HCT116 (cell line): ENCODE data around the gene MKI67. TPM values are rescaled to one million over a fixed set of nuclear protein-coding genes. Genes with fewer than 3 reads are reported as not detected.

ENCODE experiments used
- ATAC-seq: fragments of 200-7000 bp; cut with Tn5 transposase; 2 replicates; pipeline ENCODE4 v1.9.1; 2020; ENCODE audit warnings: mild to moderate bottlenecking, moderate library complexity
- BruUV-seq: library from RNA; stranded (reverse); fragments of 400-500 nt; replicated peaks from 2 replicates; lab custom pipeline; 2021; lab: Mats Ljungman, UMichigan
- CTCF ChIA-PET: fragments of 300-600 bp; sonication (Branson Sonifier 250); formaldehyde crosslinking; loops from one replicate; lab custom pipeline; 2021; ENCODE audit warnings: antibody characterized with exemption; lab: Charles Lee
- POLR2A ChIA-PET: fragments of 300-600, 350-600 bp; sonication (Branson Sonifier 250); formaldehyde crosslinking; loops from one replicate; lab custom pipeline; 2021; ENCODE audit warnings: antibody characterized with exemption; lab: Charles Lee
- RAD21 ChIA-PET, 2 experiments: fragments of 300-600 bp; sonication (Branson Sonifier 250); formaldehyde crosslinking; loops; one replicate each; lab custom pipeline; 2023; ENCODE audit warnings: low total read pairs in 2 of 2; ENCODE audit not compliant: uncharacterized antibody in 2 of 2, unreplicated experiment in 2 of 2, low non-redundant PET in 1 of 2; lab: Charles Lee
- DNase-seq: peaks from one replicate; pipeline ENCODE4 v3.0.0-alpha.2; 2010; ENCODE audit warnings: low read depth, low spot score
- H2AFZ ChIP-seq: fragments of 200-600 bp; shearing (Covaris generic), sonication (generic); 2 replicates; pipeline ENCODE4 v1.6.1; 2017; ENCODE audit warnings: low read depth, mixed run types, mixed read lengths, antibody characterized with exemption, low read length; ENCODE audit not compliant: poor library complexity, severe bottlenecking
- H3K27ac ChIP-seq: 2 replicates; pipeline ENCODE4 v1.5.1; 2012; ENCODE audit warnings: low read depth, low read length
- H3K27me3 ChIP-seq: fragments of 200-600 bp; sonication (generic); 2 replicates; pipeline ENCODE4 v1.6.1; 2016; ENCODE audit warnings: mixed run types, low read length, mixed read lengths; ENCODE audit not compliant: insufficient read depth
- H3K36me3 ChIP-seq, 2 experiments: fragments of 200-500 bp in 1 of 2; fragments of 200-600 bp in 1 of 2; sonication (Bioruptor generic) in 1 of 2; sonication (generic) in 1 of 2; 2 replicates each; pipeline versions ENCODE4 v1.5.1 to v1.6.1; 2014 to 2016; ENCODE audit warnings: low read length in 2 of 2, inconsistent platforms in 1 of 2, mixed read lengths in 1 of 2, mixed run types in 1 of 2; ENCODE audit not compliant: insufficient read depth in 2 of 2, control insufficient read depth in 1 of 2
- H3K4me1 ChIP-seq, 2 experiments: fragments of 200-600 bp in 1 of 2; sonication (generic) in 1 of 2; 2 replicates each; pipeline versions ENCODE4 v1.5.1 to v1.6.1; 2012 to 2017; ENCODE audit warnings: low read length in 2 of 2, inconsistent platforms in 1 of 2, mild to moderate bottlenecking in 1 of 2, mixed read lengths in 1 of 2, mixed run types in 1 of 2, moderate library complexity in 1 of 2; ENCODE audit not compliant: insufficient read depth in 2 of 2, control insufficient read depth in 1 of 2
- H3K4me2 ChIP-seq: fragments of 200-600 bp; sonication (generic); 2 replicates; pipeline ENCODE4 v1.6.1; 2017; ENCODE audit warnings: mixed run types, low read length, mixed read lengths
- H3K4me3 ChIP-seq, 2 experiments: fragments of 200-600 bp in 1 of 2; sonication (generic) in 1 of 2; replicated peaks in 1 of 2; 2 replicates each; pipeline ENCODE4 v1.5.1; 2011 to 2016; ENCODE audit warnings: low read length in 2 of 2, control low read depth in 1 of 2, low read depth in 1 of 2, mild to moderate bottlenecking in 1 of 2, mixed read lengths in 1 of 2, mixed run types in 1 of 2
- H3K79me2 ChIP-seq: fragments of 200-600 bp; sonication (generic); 2 replicates; pipeline ENCODE4 v1.6.1; 2017; ENCODE audit warnings: mild to moderate bottlenecking, mixed run types, low read length, moderate library complexity, mixed read lengths; ENCODE audit not compliant: insufficient read depth
- H3K9ac ChIP-seq: fragments of 200-600 bp; sonication (generic); 2 replicates; pipeline ENCODE4 v1.6.1; 2016; ENCODE audit warnings: low read length, mixed read lengths
- H3K9me2 ChIP-seq: fragments of 200-600 bp; sonication (generic), shearing (Covaris generic); 2 replicates; pipeline ENCODE4 v1.6.1; 2017; ENCODE audit warnings: mixed run types, mild to moderate bottlenecking, moderate library complexity; ENCODE audit not compliant: insufficient read depth
- H3K9me3 ChIP-seq, 2 experiments: fragments of 200-500 bp in 1 of 2; fragments of 200-600 bp in 1 of 2; sonication (Bioruptor generic) in 1 of 2; sonication (generic) in 1 of 2; 2 replicates each; pipeline ENCODE4 v1.6.1; 2014 to 2017; ENCODE audit warnings: low read length in 2 of 2, mixed read lengths in 2 of 2, inconsistent platforms in 1 of 2, low read depth in 1 of 2, mild to moderate bottlenecking in 1 of 2, mixed run types in 1 of 2, moderate library complexity in 1 of 2; ENCODE audit not compliant: control insufficient read depth in 1 of 2, insufficient read depth in 1 of 2
- H4K20me1 ChIP-seq: fragments of 200-600 bp; sonication (generic), shearing (Covaris generic); 2 replicates; pipeline ENCODE4 v1.6.1; 2017; ENCODE audit warnings: mixed run types, mild to moderate bottlenecking, moderate library complexity; ENCODE audit not compliant: insufficient read depth
- CEBPB ChIP-seq: IDR thresholded peaks from 2 replicates; pipeline ENCODE4 v1.6.1; 2012; ENCODE audit warnings: low read depth
- ELF1 ChIP-seq: IDR thresholded peaks from 2 replicates; pipeline ENCODE4 v1.6.1; 2012; ENCODE audit warnings: low read depth, borderline replicate concordance
- EZH2 ChIP-seq: fragments of 200-600 bp; sonication (generic); IDR thresholded peaks from 2 replicates; pipeline ENCODE4 v1.6.1; 2017; ENCODE audit warnings: antibody characterized with exemption, mixed run types
- EZH2phosphoT487 ChIP-seq: fragments of 200-600 bp; IDR thresholded peaks from 2 replicates; pipeline ENCODE4 v1.6.1; 2018; ENCODE audit warnings: antibody characterized with exemption, borderline replicate concordance
- FOSL1 ChIP-seq: IDR thresholded peaks from 2 replicates; pipeline ENCODE4 v1.6.1; 2012; ENCODE audit warnings: low read depth
- POLR2A ChIP-seq: IDR thresholded peaks from 2 replicates; pipeline ENCODE4 v1.7.0; 2011; ENCODE audit warnings: borderline replicate concordance; ENCODE audit not compliant: insufficient read depth, insufficient read length; ENCODE audit errors: extremely low read depth
- POLR2AphosphoS5 ChIP-seq: IDR thresholded peaks from 2 replicates; pipeline ENCODE4 v1.6.1; 2011; ENCODE audit warnings: mild to moderate bottlenecking, low read depth, low read length, moderate library complexity
- RAD21 ChIP-seq: IDR thresholded peaks from 2 replicates; pipeline ENCODE4 v1.6.1; 2012; ENCODE audit warnings: low read depth, mild to moderate bottlenecking
- SIN3A ChIP-seq: IDR thresholded peaks from 2 replicates; pipeline ENCODE4 v1.6.1; 2012; ENCODE audit warnings: low read depth
- SP1 ChIP-seq: IDR thresholded peaks from 2 replicates; pipeline ENCODE4 v1.6.1; 2012; ENCODE audit warnings: low read depth
- SRF ChIP-seq: IDR thresholded peaks from 2 replicates; pipeline ENCODE4 v1.6.1; 2012; ENCODE audit warnings: low read depth
- TCF7L2 ChIP-seq: IDR thresholded peaks from 2 replicates; pipeline ENCODE4 v1.7.0; 2011; ENCODE audit warnings: borderline replicate concordance, inconsistent platforms; ENCODE audit not compliant: insufficient read depth, insufficient read length; ENCODE audit errors: extremely low read depth
- YY1 ChIP-seq: IDR thresholded peaks from 2 replicates; pipeline ENCODE4 v1.6.1; 2011; ENCODE audit warnings: low read length, low read depth, moderate library complexity, mild to moderate bottlenecking; ENCODE audit not compliant: insufficient replicate concordance; ENCODE audit errors: extremely low read depth
- intact Hi-C: fragments of 100-400 bp; cut with micrococcal nuclease; formaldehyde crosslinking; loops from 2 replicates; pipeline ENCODE4 v1.10.0; 2022
- total RNA-seq: library from RNA; stranded (reverse); gene quantifications from one replicate; pipeline ENCODE4 v1.2.1, GENCODE V29; 2021; ENCODE audit not compliant: unreplicated experiment
- TF ChIP-seq, protein P1 (sequence below): IDR thresholded peaks from 2 replicates; pipeline ENCODE4 v1.6.1; 2012
- TF ChIP-seq, protein P2 (sequence below), 3 experiments: fragments of 200-600 bp in 1 of 3; sonication (generic) in 1 of 3; IDR thresholded peaks in 2 of 3; conservative IDR thresholded peaks in 1 of 3; 2 replicates each; pipeline ENCODE4 v1.5.1; 2012 to 2017; ENCODE audit warnings: low read depth in 2 of 3, low read length in 2 of 3, antibody characterized with exemption in 1 of 3, borderline replicate concordance in 1 of 3, control low read depth in 1 of 3, mild to moderate bottlenecking in 1 of 3, mixed read lengths in 1 of 3, mixed run types in 1 of 3, moderate library complexity in 1 of 3; ENCODE audit not compliant: insufficient read depth in 1 of 3
- TF ChIP-seq, protein P3 (sequence below): IDR thresholded peaks from 2 replicates; pipeline ENCODE4 v1.6.1; 2012
- TF ChIP-seq, protein P4 (sequence below): IDR thresholded peaks from 2 replicates; pipeline ENCODE4 v1.6.1; 2011; ENCODE audit warnings: mild to moderate bottlenecking, low read length, moderate library complexity; ENCODE audit not compliant: insufficient replicate concordance; ENCODE audit errors: extremely low read depth
- TF ChIP-seq, protein P5 (sequence below): IDR thresholded peaks from 2 replicates; pipeline ENCODE4 v1.6.1; 2012; ENCODE audit warnings: low read depth

The MKI67 gene
- total RNA-seq, 1 experiment from 2014 or later = 202 TPM

DNA sequence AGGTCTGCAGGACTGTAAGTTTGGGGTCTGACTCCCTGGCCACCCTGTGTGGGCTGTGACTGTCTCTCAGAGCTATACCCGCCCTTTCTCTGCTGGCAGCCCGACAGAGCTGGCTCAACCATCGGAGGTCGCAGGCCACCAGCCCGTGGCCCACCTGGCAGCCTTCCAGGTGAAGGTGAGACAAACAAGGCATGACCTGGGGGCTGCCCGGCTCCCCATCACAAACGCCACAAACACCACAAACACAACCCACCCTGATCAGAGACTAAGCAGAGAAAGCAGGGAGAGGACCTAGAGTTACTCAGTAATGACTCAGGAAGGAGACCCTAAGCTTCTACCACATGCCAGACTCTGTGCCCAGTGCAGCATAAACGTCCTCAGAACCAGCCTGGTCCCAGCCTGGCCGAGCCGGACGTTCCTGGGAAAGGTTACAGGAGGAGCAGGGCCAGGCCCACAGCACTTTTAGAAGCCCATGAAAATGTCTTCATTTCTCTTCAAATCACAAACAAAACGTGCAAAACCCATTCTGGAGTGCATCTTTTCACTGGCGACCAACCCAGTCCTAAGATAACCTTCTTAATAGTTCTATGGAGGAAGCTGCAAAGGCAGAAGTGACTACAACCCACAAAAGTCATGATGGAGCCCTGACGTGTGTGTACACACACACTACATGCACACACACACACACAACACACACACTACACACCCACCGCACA is 66.8 kb downstream of the MKI67 start:
- Histone ChIP-seq H3K4me1 (no peaks in the 10 kb centered on the region), H3K9me3 (no peaks in the 10 kb centered on the region), H3K9ac (no peak overlapping the region), H4K20me1 (no peaks in the 10 kb centered on the region), H3K27me3 (no peaks in the 10 kb centered on the region), H3K79me2 (no peaks in the 10 kb centered on the region), H2AFZ (no peak overlapping the region), H3K36me3 (no peaks in the 10 kb centered on the region; a peak in 1 of 4 replicates), H3K9me2 (no peaks in the 10 kb centered on the region), H3K4me3 (no peak overlapping the region), H3K27ac (no peak overlapping the region)
- POLR2A ChIA-PET = no interaction called here
- no peak for ATAC-seq
- no TSS peak for BruUV-seq
- intact Hi-C loops = no loop called here
- RAD21 ChIA-PET = no interaction called here
- TF ChIP-seq YY1 (no peak), TCF7L2 (no peak), EZH2 (no peak), SIN3A (no peak), ELF1 (no peak), SP1 (no peak), POLR2A (no peak), CEBPB (no peak), RAD21 (no peak), SRF (no peak), POLR2AphosphoS5 (no peak), FOSL1 (no peak), EZH2phosphoT487 (no peak)
- TF ChIP-seq, protein P1, sequence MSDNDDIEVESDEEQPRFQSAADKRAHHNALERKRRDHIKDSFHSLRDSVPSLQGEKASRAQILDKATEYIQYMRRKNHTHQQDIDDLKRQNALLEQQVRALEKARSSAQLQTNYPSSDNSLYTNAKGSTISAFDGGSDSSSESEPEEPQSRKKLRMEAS = no peak
- TF ChIP-seq, protein P2, sequence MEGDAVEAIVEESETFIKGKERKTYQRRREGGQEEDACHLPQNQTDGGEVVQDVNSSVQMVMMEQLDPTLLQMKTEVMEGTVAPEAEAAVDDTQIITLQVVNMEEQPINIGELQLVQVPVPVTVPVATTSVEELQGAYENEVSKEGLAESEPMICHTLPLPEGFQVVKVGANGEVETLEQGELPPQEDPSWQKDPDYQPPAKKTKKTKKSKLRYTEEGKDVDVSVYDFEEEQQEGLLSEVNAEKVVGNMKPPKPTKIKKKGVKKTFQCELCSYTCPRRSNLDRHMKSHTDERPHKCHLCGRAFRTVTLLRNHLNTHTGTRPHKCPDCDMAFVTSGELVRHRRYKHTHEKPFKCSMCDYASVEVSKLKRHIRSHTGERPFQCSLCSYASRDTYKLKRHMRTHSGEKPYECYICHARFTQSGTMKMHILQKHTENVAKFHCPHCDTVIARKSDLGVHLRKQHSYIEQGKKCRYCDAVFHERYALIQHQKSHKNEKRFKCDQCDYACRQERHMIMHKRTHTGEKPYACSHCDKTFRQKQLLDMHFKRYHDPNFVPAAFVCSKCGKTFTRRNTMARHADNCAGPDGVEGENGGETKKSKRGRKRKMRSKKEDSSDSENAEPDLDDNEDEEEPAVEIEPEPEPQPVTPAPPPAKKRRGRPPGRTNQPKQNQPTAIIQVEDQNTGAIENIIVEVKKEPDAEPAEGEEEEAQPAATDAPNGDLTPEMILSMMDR (IDR thresholded peaks at IDR 0.05 in 2 of 3, conservative IDR thresholded peaks at IDR 0.05 in 1 of 3; ENCODE audit: borderline replicate concordance in 1 of 3, insufficient read depth in 1 of 3, low read depth in 2 of 3, low read length in 2 of 3) = no peak
- TF ChIP-seq, protein P3, sequence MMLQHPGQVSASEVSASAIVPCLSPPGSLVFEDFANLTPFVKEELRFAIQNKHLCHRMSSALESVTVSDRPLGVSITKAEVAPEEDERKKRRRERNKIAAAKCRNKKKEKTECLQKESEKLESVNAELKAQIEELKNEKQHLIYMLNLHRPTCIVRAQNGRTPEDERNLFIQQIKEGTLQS = no peak
- TF ChIP-seq, protein P4, sequence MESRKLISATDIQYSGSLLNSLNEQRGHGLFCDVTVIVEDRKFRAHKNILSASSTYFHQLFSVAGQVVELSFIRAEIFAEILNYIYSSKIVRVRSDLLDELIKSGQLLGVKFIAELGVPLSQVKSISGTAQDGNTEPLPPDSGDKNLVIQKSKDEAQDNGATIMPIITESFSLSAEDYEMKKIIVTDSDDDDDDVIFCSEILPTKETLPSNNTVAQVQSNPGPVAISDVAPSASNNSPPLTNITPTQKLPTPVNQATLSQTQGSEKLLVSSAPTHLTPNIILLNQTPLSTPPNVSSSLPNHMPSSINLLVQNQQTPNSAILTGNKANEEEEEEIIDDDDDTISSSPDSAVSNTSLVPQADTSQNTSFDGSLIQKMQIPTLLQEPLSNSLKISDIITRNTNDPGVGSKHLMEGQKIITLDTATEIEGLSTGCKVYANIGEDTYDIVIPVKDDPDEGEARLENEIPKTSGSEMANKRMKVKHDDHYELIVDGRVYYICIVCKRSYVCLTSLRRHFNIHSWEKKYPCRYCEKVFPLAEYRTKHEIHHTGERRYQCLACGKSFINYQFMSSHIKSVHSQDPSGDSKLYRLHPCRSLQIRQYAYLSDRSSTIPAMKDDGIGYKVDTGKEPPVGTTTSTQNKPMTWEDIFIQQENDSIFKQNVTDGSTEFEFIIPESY = no peak
- TF ChIP-seq, protein P5, sequence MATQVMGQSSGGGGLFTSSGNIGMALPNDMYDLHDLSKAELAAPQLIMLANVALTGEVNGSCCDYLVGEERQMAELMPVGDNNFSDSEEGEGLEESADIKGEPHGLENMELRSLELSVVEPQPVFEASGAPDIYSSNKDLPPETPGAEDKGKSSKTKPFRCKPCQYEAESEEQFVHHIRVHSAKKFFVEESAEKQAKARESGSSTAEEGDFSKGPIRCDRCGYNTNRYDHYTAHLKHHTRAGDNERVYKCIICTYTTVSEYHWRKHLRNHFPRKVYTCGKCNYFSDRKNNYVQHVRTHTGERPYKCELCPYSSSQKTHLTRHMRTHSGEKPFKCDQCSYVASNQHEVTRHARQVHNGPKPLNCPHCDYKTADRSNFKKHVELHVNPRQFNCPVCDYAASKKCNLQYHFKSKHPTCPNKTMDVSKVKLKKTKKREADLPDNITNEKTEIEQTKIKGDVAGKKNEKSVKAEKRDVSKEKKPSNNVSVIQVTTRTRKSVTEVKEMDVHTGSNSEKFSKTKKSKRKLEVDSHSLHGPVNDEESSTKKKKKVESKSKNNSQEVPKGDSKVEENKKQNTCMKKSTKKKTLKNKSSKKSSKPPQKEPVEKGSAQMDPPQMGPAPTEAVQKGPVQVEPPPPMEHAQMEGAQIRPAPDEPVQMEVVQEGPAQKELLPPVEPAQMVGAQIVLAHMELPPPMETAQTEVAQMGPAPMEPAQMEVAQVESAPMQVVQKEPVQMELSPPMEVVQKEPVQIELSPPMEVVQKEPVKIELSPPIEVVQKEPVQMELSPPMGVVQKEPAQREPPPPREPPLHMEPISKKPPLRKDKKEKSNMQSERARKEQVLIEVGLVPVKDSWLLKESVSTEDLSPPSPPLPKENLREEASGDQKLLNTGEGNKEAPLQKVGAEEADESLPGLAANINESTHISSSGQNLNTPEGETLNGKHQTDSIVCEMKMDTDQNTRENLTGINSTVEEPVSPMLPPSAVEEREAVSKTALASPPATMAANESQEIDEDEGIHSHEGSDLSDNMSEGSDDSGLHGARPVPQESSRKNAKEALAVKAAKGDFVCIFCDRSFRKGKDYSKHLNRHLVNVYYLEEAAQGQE = no peak
- TF ChIP-seq, all 23 proteins: peak for 0
- H3K4me2 ChIP-seq = no peak overlapping the region
- CTCF ChIA-PET = interaction anchor here (1.3 kb wide), 2 partner anchors 10 to 153 kb away, joined by 3 to 6 read pairs; no protein-coding TSS in a partner anchor
- DNase-seq = no peak
